Activated T-cell treated with anti-CD3 and anti-CD28 coated beads for 24 hours (primary cell): ENCODE data around the gene MAGI2.
A peak's percentile ranks its signal among the peaks of the same experiment; 100 is the strongest.

ENCODE experiments used
- DNase-seq: peaks from one replicate; pipeline ENCODE4 v3.0.0-alpha.2; 2020; ENCODE audit warnings: low read depth

MAGI2 gene

DNA sequence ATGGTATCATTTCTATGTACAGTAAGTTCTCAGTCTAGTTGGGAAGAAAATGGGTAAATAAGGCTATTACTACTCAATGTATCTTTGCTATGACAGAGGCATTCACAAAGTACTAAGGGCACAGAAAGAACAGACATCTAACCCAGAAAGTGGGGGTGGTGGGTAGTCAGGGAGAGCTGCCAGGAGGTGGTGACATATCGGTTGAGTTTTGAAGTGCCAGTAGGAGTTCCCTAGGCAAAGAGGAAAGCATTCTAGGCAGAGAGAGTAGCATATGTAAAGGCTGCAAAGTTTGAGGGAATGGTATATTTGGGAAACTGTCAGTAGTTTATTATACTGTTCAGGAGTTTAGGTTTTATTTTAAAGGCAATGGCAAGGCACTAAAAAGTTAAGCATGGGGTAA, 1372.1 kb downstream of the MAGI2 start:
- no peak for DNase-seq

GRCh38 chr7:78080811-78081210, 1372.7 kb downstream of the MAGI2 start:
- DNase-seq: no peak

DNA sequence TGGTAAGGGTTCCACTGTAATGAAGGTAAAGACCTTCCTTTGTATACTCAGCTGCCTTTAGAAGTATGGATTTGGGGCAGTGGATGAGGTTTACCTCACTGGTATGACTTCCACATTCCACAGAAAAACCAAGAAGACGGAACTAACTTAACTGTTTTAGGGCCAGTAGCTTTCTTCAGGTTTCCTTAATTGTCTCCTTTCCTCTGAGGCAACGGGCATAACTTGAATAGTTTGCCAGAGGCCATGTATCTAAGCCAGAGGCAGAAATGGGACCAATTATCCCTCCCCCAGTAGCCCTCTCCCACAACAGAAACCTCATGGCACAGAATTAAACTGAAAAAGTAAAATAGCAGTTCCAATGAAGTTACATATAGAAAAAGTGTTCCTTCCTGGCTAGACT, 1373.2 kb downstream of the MAGI2 start:
- no peak for DNase-seq

- no peak for DNase-seq
Observed at GRCh38 chr7:78074713-78075112, 1378.8 kb downstream of the MAGI2 start.

DNA sequence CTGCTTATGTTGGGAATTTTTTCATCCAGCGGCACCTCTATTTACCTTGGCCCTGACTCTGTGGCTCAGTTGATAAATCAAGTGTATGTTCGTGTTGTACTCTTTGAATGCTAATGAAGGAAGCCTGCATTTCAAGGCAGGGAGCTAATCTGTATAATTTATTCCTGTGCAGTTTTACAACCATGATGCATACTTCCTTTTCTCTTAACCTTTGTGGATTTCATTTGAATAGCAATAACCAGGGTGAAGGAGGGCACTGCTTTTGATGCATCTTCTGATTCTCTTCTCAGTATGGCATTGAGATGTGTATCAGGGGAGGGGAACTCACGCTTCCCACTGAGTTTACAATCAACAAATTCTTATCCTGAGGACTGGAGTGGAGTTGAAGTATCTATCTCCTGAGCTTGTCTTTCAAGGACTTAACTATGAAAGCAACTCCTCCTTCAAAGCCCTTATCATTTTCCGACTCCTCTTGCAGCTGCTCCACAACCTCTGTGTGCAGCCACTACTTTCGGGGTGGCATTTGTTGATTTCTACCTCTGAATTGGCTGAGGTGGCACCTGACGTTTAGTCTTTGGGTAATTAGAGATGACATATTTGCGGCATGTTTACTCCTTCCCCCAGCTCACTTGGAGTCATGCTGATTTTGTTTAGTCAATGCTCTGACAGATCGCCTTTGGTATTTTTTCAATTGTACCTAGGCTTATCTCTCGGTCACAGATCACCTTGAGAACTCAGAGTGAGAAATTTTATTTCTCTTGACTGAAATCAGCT, 1379.7 kb downstream of the MAGI2 start:
- DNase-seq: no peak

- no peak for DNase-seq
Observed at GRCh38 chr7:78072201-78072590, 1381.3 kb downstream of the MAGI2 start.

DNA sequence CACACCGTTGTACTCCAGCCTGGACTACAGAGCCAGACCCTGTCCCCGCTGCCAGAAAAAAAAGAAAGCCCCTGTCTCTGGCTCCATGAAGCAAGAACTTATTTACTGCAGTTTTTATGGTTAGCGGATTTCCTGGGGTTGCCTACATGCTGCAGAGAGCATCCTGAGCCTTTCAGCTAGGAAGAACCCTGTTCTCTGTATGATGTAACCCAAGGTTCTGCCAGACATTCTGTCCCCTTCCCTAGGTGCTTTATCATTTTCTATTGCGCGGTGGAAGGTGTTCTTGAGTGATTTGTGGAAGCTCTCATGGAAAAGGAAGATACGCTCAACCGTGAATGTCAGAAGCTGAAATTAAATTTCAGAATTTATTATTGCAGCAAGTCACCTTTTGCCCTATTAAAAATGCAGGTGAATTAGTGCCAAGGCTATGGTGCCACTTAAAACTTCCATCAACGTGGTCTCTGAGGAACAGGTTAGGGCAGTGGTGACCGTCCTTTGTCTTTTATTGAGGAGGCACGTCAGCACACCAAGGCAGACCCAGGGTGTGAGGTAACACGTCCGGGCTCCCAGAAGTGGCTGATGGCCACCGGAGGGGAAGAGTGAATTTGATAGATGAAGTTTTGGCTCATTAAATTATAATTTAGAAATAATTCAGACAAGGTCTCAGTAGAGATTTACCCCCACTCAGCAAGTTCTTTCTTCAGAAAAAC, 1381.8 kb downstream of the MAGI2 start:
- DNase-seq: no peak

DNA sequence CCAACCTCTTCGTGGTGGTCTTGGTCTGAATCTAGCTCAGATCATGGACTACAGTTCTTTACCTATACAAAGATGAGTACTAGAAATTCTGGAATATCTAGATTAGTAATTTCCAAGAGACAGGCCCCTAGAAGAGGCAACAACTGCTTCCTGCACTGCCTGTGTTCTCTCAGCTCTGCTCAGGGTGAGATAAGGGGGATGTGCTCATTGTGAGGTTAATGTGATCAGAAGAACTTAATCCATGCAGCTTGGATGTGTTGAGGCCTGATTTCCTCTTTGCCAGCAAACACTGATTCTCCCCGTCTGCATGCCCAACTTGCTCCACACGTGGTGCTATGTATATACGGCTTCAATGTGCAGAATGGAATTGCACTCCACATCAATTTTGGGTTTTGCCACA, 1386.9 kb downstream of the MAGI2 start:
- no peak for DNase-seq

DNA sequence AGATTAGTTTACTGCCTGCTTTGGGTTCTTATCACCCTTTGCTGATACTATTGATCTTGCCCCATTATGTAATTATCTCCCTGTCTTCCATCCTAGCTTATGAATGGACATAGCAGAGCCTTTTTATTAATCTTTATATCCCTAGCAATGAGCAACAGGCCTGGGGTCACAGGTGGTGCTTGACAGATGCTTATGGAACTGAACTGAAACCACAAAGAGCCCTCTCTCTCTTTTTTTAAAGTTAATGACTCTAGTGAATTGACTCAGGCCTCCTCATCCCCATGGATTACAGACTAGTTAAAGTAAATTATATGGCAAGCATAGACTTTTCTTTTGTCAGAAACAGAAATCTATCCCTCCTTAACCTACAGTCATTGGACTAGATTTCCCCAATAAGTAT, 1389.7 kb downstream of the MAGI2 start:
- no peak for DNase-seq

DNA sequence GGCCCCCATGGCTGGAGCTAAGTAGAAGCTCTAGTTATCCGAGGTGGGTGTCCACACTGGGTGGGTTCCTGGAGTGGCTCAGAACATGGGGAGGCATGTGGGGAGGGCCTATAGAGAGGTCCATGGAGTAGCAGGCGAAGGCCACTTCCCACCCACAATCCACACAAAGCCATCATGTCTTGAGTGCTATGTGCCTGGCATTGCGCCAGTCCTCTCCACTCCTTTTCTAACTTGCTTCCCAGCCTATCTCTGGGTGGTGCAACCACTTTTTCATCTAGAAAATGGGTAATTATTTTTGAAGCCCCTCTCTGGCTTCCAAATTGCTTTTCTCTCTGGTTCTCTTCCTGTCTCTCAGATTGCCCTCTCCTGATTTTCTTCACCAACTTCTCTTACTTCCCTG, 1391.3 kb downstream of the MAGI2 start:
- DNase-seq: no peak

GRCh38 chr7:78057571-78057970, 1395.9 kb downstream of the MAGI2 start:
- DNase-seq: no peak

DNA sequence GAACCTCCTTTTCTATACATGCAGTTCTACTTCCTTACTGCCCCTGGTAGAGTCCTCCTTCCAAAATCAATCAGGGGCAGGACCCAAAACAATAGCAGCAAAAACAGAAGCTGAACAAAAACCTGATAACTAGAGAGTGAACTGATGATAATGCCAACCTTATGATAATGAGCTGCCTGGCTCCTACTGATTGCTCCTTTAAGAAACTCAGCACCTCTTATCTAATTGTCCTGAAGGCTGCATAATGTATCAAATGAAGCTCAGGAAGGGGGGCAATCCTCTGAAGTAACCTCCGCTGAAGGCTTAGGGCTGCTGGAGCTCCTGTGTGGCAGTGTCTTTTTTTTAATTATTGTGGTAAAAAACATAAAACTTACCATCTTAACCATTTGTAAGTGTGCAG, 1397.9 kb downstream of the MAGI2 start:
- DNase-seq: no peak

DNA sequence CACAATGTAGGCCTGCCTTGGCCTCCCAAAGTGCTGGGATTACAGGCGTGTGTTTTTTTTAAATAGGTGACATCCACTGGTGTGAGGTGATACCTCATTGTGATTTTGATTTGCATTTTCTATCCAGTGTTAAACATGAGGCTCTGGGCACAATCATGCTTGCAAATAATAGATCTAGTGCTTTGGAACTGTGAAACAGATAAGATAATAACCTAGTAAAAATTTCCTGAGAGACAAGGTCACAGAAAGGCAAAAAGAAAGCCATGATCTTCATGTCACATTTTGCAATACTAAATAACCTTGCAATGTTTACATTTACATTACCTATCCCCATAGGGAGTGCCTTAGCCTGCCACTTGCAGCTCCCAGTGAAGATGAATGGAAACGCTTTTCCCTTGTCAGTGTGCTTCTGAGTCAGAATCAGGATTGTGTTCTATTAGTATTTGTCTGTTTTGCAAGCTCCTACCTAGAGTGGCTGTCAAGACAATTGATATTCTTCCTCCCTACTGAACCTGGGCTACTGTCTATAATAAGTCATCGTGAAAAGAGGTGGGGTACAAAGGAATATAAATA, 1398.4 kb downstream of the MAGI2 start:
- no peak for DNase-seq

- DNase-seq: no peak
Observed at GRCh38 chr7:78052112-78052511, 1401.4 kb downstream of the MAGI2 start.

- DNase-seq: no peak
Observed at GRCh38 chr7:78047800-78048199, 1405.7 kb downstream of the MAGI2 start.

- no peak for DNase-seq
Observed at GRCh38 chr7:78043159-78043558, 1410.3 kb downstream of the MAGI2 start.

DNA sequence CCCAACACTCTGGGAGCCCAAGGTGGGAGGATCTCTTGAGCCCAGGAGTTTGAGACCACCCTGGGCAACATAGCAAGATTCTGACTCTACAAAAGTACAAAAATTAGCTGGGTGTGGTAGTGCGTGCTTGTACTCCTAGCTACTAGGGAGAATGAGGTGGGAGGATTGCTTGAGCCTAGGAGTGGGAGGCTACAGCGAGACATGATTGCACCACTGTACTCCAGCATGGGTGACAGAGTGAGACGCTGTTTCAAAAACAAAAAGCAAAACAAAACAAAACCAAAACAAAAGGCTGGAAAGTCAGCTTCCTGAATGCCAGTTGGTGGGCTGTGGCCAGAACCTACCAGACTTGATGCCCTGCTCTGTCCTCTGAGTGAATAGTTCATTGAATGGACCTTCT, 1412.0 kb downstream of the MAGI2 start:
- DNase-seq: no peak

GRCh38 chr7:78039790-78040776, 1413.4 kb downstream of the MAGI2 start:
- peak; percentile 12 for DNase-seq

DNA sequence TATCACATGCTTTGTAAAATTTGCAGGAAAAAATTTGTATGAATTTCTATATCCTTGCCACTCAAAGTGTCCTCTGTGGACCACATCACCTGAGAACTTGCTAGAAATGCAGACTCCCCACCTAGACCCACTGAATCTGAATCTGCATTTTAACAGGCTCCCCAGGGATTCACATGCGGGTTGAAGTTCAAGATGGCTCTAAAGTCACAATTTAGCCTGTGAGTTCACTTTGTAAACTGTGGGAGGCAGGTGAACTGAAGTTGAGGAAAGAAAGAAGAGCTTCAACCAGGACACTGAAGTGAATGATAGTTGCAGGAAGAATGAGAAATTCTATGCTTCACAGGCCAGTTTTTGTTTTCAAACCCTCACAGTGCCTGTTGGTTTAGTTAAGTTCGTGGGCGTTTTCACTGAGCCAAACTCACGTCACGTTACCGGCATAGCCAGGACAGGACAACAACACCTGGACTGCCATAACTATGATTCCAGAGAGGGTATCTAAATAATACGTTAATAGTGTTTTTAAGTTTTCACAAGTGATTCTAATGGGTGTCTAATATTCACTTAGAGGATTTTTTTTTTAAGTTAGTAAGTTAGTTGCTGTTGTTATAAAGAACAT, 1414.9 kb downstream of the MAGI2 start:
- DNase-seq: no peak

- DNase-seq: no peak
Observed at GRCh38 chr7:78037603-78038002, 1415.9 kb downstream of the MAGI2 start.

DNA sequence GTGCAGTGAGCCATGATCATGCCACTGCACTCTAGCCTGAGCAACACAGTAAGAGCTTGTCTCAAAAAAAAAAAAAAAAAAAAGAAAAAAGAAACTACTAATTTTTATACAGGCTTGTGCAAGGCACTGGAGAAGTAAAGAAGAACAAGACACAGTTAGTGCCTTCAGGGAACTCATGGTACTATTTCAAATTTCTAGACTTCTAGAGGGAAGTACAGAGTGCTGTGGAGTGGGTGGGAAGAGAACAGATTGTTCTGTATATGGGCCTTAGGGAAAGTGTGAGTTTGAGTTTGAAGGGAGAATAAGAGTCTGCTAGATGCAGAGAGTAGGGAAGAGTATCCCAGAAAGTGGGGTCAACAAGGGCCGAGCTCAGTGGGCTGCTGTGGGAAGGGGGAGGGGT, 1420.1 kb downstream of the MAGI2 start:
- no peak for DNase-seq

GRCh38 chr7:78026492-78026891, 1427.0 kb downstream of the MAGI2 start:
- no peak for DNase-seq
